Tibial artery (tissue), 4 donors: ENCODE results near the gene C17orf107.
A peak's percentile ranks its signal among the peaks of the same experiment; 100 is the strongest.
"Not testable (repeated sequence)": the region's sequence is repeated elsewhere in the genome, so short reads cannot be mapped to it uniquely, and the experiment has no call there.

Experiments
- DNase-seq, 2 donors: peaks; one replicate each; pipeline ENCODE4 v3.0.0-alpha.2; 2019
- H3K27ac ChIP-seq, 2 donors: fragments of 200-600 bp; sonication (generic) in 1 of 2; 1 replicate in 1 of 2; 2 replicates in 1 of 2; pipeline ENCODE4 v1.5.1; 2018 to 2019; ENCODE audit warnings: mild to moderate bottlenecking in 1 of 2
- H3K27me3 ChIP-seq, 2 donors: fragments of 200-600 bp; sonication (generic) in 1 of 2; one replicate each; pipeline versions ENCODE4 v1.5.1 to v1.6.0; 2016 to 2019
- H3K36me3 ChIP-seq, 3 donors: fragments of 200-600 bp; sonication (generic) in 2 of 3; one replicate each; pipeline ENCODE4 v1.5.1; 2016 to 2019; ENCODE audit warnings: mild to moderate bottlenecking in 2 of 3
- H3K4me1 ChIP-seq, 4 donors: fragments of 200-600 bp; sonication (generic) in 2 of 4; 1 replicate in 3 of 4; 2 replicates in 1 of 4; pipeline ENCODE4 v1.5.1; 2016 to 2019
- H3K4me3 ChIP-seq, 2 donors: fragments of 200-600 bp; sonication (generic) in 1 of 2; 1 replicate in 1 of 2; 2 replicates in 1 of 2; pipeline ENCODE4 v1.5.1; 2018 to 2019; ENCODE audit warnings: mild to moderate bottlenecking in 2 of 2
- H3K9me3 ChIP-seq, 3 donors: fragments of 200-600 bp; sonication (generic) in 1 of 3; one replicate each; pipeline ENCODE4 v1.5.1; 2016 to 2019
- CTCF ChIP-seq, 2 experiments: fragments of 200-600 bp in 1 of 2; fragments of 450-650 bp in 1 of 2; IDR thresholded peaks; one replicate each; pipeline ENCODE4 v1.5.1; 2017 to 2019; ENCODE audit warnings: antibody characterized with exemption in 2 of 2, mild to moderate bottlenecking in 1 of 2, moderate library complexity in 1 of 2
- intact Hi-C: fragments of 100-400 bp; cut with DNase I; formaldehyde crosslinking; loops from one replicate; pipeline ENCODE4 v1.15.0; 2023; ENCODE audit warnings: low total_unique reads

Gene C17orf107

GRCh38 chr17:4908301-4908700, 9.0 kb downstream of the C17orf107 start:
- no peaks in the 10 kb centered on the region for H3K36me3 ChIP-seq
- H3K27ac ChIP-seq = peak overlapping the region in 1 of 2 donors; percentile 32
- intact Hi-C loops = loop anchor here (2.0 to 5.0 kb wide), 2 partner anchors 78 to 154 kb away; partner anchors contain the start of gene CAMTA2
- H3K27me3 ChIP-seq = peaks cover 0 to 8% of the 10 kb centered on the region in 2 donors
- H3K4me3 ChIP-seq = no peak overlapping the region
- DNase-seq = no peak
- peaks cover 0 to 18% (median 3%) of the 10 kb centered on the region in 4 donors for H3K4me1 ChIP-seq
- no peak for TF ChIP-seq CTCF (IDR thresholded peaks at IDR 0.05)
- no peaks in the 10 kb centered on the region for H3K9me3 ChIP-seq

- DNase-seq = peak; percentile 93 to 95
- peak; percentile 85 for TF ChIP-seq CTCF (IDR thresholded peaks at IDR 0.05)
- peaks cover 0 to 14% (median 3%) of the 10 kb centered on the region in 4 donors for H3K4me1 ChIP-seq
- H3K36me3 ChIP-seq = no peaks in the 10 kb centered on the region
- H3K27ac ChIP-seq = peak overlapping the region; percentile 21 to 32
- intact Hi-C loops = loop anchor here (2.0 to 5.0 kb wide), 2 partner anchors 78 to 153 kb away; partner anchors contain the start of gene CAMTA2
- peaks cover 0 to 6% of the 10 kb centered on the region in 2 donors for H3K27me3 ChIP-seq
- H3K9me3 ChIP-seq = no peaks in the 10 kb centered on the region
- no peak overlapping the region for H3K4me3 ChIP-seq
These were observed 9.6 kb downstream of the C17orf107 start for GRCh38 chr17:4908711-4909496.

- no peak for TF ChIP-seq CTCF (IDR thresholded peaks at IDR 0.05)
- no peak overlapping the region for H3K27ac ChIP-seq
- no peak for DNase-seq
These were observed 14.7 kb downstream of the C17orf107 start for GRCh38 chr17:4913994-4914393.

GRCh38 chr17:4914551-4914950, 15.2 kb downstream of the C17orf107 start:
- H3K27ac ChIP-seq, H3K4me1 ChIP-seq, H3K4me3 ChIP-seq, H3K36me3 ChIP-seq, intact Hi-C loops, H3K9me3 ChIP-seq, DNase-seq, H3K27me3 ChIP-seq: not testable (repeated sequence)

More at GRCh38 chr17:4913994-4914393, 14.7 kb downstream of the C17orf107 start:
- no peak overlapping the region for H3K4me3 ChIP-seq
- no peaks in the 10 kb centered on the region for H3K9me3 ChIP-seq
- peaks cover 0 to 9% (median 3%) of the 10 kb centered on the region in 4 donors for H3K4me1 ChIP-seq
- peaks cover 0 to 5% of the 10 kb centered on the region in 2 donors for H3K27me3 ChIP-seq
- intact Hi-C loops = no loop called here
- no peaks in the 10 kb centered on the region for H3K36me3 ChIP-seq

GRCh38 chr17:4919511-4920047, 20.2 kb downstream of the C17orf107 start:
- Histone ChIP-seq H3K4me1 (no peaks in the 10 kb centered on the region), H3K27ac (no peak overlapping the region), H3K27me3 (peaks cover 0 to 5% of the 10 kb centered on the region in 2 donors), H3K36me3 (no peaks in the 10 kb centered on the region), H3K4me3 (no peak overlapping the region), H3K9me3 (no peaks in the 10 kb centered on the region)
- TF ChIP-seq CTCF (IDR thresholded peaks at IDR 0.05) = no peak
- intact Hi-C loops = no loop called here
- no peak for DNase-seq
